ENCODE results near the gene RGS5.

- TF ChIP-seq EP300 (IDR thresholded peaks at IDR 0.05), result no peak
- TF ChIP-seq CTCF (IDR thresholded peaks at IDR 0.05), result no peak
- TF ChIP-seq POLR2AphosphoS5 (IDR thresholded peaks at IDR 0.05), result no peak
Measured at GRCh38 chr1:163130225-163130856, 72.4 kb downstream of the RGS5 start.
